NCI-H524 treated with DMSO at 0.1 percent for 48 hours (cell line): Measurements from ENCODE around the gene OTX2.
A peak's percentile ranks its signal among the peaks of the same experiment; 100 is the strongest.

Experiments used
- DNase-seq: peaks from one replicate; lab custom pipeline; 2025; lab: John Stamatoyannopoulos, UW

The OTX2 gene

GRCh38 chr14:56796259-56796658 is 14.0 kb downstream of the OTX2 start:
- DNase-seq, result no peak

DNA sequence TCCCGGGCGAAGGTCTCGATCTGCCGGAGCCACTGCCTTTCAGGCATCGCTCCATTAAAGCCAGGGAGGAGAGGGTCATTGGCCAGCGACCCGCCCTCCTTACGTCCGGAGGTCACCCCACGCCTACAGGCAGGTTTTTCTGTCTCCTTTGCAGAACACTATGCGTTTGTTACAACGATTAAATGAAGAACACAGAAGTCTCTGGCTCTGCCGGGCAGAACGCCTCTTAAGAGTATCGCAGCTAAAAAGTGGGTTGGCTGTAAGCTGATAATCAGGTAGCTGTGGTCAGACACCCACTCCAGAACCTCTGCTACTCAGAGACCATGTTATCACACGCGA is 15.0 kb downstream of the OTX2 start:
- no peak for DNase-seq

DNA sequence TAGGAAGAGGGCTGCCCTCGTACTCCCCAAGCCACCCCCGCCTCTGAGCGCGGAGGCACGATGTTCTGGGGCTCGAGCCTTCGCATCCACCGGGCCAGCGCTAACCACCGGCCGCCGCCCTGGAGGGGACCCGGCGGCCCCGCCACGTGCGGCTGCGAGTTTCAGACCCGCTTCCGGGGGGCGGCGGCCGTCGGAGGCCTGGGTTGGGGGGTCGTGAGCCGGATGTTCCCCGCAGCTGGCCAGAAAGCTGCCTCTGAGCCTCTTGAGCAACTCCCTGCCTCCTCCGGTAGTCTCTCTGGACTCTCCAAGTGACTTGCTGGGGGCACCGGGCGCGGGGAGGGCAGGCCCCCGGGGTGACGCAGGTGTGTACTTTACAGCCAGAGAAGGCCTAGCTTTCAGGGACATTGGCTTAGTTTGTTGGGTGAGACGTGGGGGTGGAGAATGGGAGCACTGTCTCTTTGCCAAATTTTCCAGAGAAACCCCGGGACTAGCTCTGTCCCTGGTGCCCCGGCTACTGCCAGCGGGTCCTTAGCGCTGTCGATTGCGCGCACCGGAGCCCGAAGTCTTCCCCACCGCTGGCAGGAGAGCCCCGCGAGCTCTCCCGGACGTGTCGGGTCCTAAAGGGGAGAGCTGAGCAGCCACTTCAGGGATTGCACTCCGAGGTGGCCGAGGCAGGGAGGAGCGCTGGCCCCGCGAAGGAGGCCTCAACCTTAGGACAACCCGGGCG is 15.6 kb downstream of the OTX2 start:
- DNase-seq, result no peak

GRCh38 chr14:56794088-56794556 is 16.2 kb downstream of the OTX2 start:
- DNase-seq, result peak; percentile 48

- no peak for DNase-seq
Observed at GRCh38 chr14:56789955-56790354, 20.3 kb downstream of the OTX2 start.

GRCh38 chr14:56787530-56787929 is 22.7 kb downstream of the OTX2 start:
- DNase-seq, result no peak

DNA sequence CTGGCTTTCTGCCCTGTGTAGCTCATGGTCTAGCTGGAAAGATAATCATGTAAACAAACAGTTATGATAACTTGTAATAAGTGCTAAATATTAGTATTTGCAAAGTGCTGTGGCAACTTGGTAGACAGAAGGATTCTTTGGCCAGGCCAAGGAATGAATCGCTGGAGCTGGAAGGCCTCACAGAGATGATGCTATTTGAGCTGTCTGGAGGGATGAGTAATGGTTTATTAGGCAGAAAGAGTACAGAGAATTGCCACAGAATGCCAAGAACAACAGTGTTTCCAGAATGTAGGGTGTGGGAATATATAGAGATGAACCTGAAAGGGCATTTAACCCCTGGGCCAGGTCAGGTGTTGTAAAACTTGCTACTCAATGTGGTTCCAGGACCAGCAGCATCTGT is 27.6 kb downstream of the OTX2 start:
- no peak for DNase-seq

DNA sequence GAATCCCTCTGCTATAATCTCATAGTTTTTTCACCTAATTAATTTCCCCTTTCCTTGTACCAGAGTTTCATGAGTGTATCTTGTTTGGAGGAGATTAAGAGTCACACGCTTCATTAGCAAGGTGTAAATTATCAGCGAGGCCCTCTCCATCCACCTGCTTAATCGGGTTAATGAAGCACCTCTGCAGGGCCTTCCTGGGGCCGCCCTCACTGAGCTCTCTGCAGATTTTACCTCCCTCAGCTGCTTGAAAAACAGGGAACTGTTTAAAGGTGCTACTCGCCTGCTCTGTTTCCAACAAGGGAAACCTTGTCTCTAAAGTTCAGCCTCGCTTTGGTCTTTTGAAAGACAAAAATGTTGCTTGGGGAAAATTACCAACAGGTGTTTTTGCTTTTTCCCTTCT is 35.8 kb downstream of the OTX2 start:
- peak; percentile 86 for DNase-seq

GRCh38 chr14:56770512-56770911 is 39.8 kb downstream of the OTX2 start:
- DNase-seq, result no peak

GRCh38 chr14:56760164-56760914 is 49.9 kb downstream of the OTX2 start:
- DNase-seq, result no peak

DNA sequence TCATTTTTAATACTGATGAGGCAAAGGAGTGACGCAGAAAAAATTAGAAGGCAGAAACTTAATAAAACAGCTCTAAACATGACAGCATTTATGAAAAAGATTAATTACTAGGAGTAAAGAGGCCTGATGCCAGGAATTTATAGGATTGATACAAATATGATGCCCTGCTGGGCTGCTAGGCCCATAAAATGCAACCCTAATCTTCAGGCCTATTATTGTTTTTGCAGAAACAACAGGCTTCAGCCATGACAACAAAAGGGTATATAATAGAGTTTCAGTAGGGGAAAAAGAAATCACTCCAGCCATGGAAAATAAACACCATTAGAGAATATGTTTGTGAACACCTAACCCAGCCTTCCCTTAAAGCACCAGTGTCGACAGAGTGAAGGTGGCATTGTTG is 50.6 kb downstream of the OTX2 start:
- DNase-seq, result no peak

DNA sequence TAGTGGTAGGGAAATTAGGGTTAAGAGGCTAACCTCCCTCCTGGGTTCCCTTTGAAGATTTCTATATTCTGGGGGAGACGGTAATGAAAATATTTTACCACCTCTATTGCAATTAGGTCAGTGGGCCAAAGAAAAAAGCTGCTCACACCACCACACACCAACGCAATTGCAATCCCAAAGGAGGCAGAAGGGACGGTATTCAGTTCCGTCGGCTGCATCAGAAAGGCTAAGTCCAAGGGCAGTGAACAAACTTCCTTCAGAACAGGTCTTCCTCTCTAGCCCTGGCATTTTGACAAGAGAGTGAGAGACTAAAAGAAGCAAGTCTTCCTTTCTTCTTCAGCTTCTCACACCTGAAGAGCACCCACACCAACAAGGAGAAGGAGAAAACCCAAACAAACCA is 51.2 kb downstream of the OTX2 start:
- no peak for DNase-seq

- DNase-seq, result peak; percentile 100
Observed at GRCh38 chr14:56754921-56755320, 55.4 kb downstream of the OTX2 start.

- no peak for DNase-seq
Observed at GRCh38 chr14:56753396-56753795, 56.9 kb downstream of the OTX2 start.

DNA sequence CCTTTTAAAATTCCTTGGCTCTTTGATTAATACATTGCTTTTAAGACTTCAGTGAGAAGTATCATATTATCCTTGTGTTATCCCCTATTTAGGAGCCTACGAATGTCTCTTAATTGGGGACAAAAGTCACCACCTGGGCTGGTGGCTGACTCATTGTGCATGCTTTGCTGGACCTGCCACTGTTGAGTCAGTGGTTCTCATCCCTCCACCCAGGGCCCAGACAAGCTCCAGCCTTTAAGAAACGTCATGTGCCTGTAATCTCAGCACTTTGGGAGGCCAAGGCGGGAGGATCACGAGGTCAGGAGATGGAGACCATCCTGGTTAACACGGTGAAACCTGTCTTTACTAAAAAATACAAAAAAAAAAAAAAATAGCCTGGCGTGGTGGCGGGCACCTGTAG is 57.9 kb downstream of the OTX2 start:
- no peak for DNase-seq

- peak; percentile 97 for DNase-seq
Observed at GRCh38 chr14:56751471-56751870, 58.8 kb downstream of the OTX2 start.
